H1 (cell line): ENCODE measurements around the gene CEP170. TPM values are rescaled to one million over a fixed set of nuclear protein-coding genes. Genes with fewer than 3 reads are reported as not detected.
"Not testable (repeated sequence)": the region's sequence is repeated elsewhere in the genome, so short reads cannot be mapped to it uniquely, and the experiment has no call there.

Source experiments
- CTCF ChIA-PET: fragments of 300-600 bp; sonication (Branson Sonifier 250); formaldehyde crosslinking; loops from one replicate; lab custom pipeline; 2021; ENCODE audit not compliant: partially characterized antibody; lab: Charles Lee
- POLR2A ChIA-PET: fragments of 300-600 bp; sonication (Branson Sonifier 250); formaldehyde crosslinking; loops from one replicate; lab custom pipeline; 2021; ENCODE audit warnings: inconsistent platforms; ENCODE audit not compliant: partially characterized antibody; lab: Charles Lee
- DNase-seq, 2 experiments: peaks; one replicate each; pipeline versions ENCODE4 v3.0.0 to v3.0.0-alpha.2; 2010 to 2022; ENCODE audit warnings: low spot score in 2 of 2, low read depth in 1 of 2, mixed read lengths in 1 of 2
- FAIRE-seq: peaks from 2 replicates; lab custom pipeline; 2011; peaks lifted over from hg19 to GRCh38; lab: Jason Lieb, UNC
- H2AFZ ChIP-seq: 2 replicates; pipeline ENCODE4 v1.8.1; 2012; ENCODE audit warnings: low read length, inconsistent platforms
- H2AK5ac ChIP-seq: 2 replicates; pipeline ENCODE4 v1.6.1; 2013; ENCODE audit warnings: low read depth, low read length
- H2BK120ac ChIP-seq: replicated peaks from 2 replicates; pipeline ENCODE3; 2013; ENCODE audit warnings: low read depth, low read length, inconsistent platforms
- H2BK12ac ChIP-seq: 2 replicates; pipeline ENCODE4 v1.6.1; 2013; ENCODE audit warnings: low read depth, low read length
- H2BK15ac ChIP-seq: 2 replicates; pipeline ENCODE4 v1.6.1; 2013; ENCODE audit warnings: low read length
- H2BK20ac ChIP-seq: 2 replicates; pipeline ENCODE4 v1.6.1; 2013; ENCODE audit warnings: low read length
- H2BK5ac ChIP-seq: 2 replicates; pipeline ENCODE4 v1.6.1; 2013; ENCODE audit warnings: low read depth, low read length
- H3K14ac ChIP-seq: 2 replicates; pipeline ENCODE4 v1.6.1; 2013; ENCODE audit warnings: inconsistent platforms; ENCODE audit not compliant: insufficient read length
- H3K18ac ChIP-seq: 2 replicates; pipeline ENCODE4 v1.6.1; 2013; ENCODE audit warnings: low read length; ENCODE audit errors: extremely low read depth
- H3K23ac ChIP-seq: 2 replicates; pipeline ENCODE4 v1.6.1; 2013; ENCODE audit warnings: inconsistent platforms; ENCODE audit not compliant: insufficient read length
- H3K23me2 ChIP-seq: 2 replicates; pipeline ENCODE4 v1.6.1; 2013; ENCODE audit warnings: low read depth, low read length
- H3K27ac ChIP-seq: 2 replicates; pipeline ENCODE4 v1.6.1; 2011; ENCODE audit warnings: low read depth, low read length, inconsistent platforms
- H3K27me3 ChIP-seq, 4 experiments: replicated peaks in 1 of 4; 1 replicate in 1 of 4; 2 replicates in 3 of 4; pipeline versions ENCODE4 v1.6.1 to v1.8.1; 2011 to 2013; ENCODE audit warnings: low read length in 3 of 4, mild to moderate bottlenecking in 3 of 4, inconsistent platforms in 2 of 4, mixed read lengths in 2 of 4, moderate library complexity in 1 of 4; ENCODE audit not compliant: control insufficient read depth in 3 of 4, insufficient read depth in 3 of 4; ENCODE audit errors: extremely low read depth in 1 of 4
- H3K36me3 ChIP-seq, 4 experiments: 2 replicates each; pipeline versions ENCODE4 v1.6.1 to v1.8.1; 2011 to 2013; ENCODE audit warnings: mild to moderate bottlenecking in 4 of 4, low read length in 3 of 4, moderate library complexity in 2 of 4, control low read depth in 1 of 4, inconsistent platforms in 1 of 4; ENCODE audit not compliant: insufficient read depth in 4 of 4, control insufficient read depth in 2 of 4
- H3K4ac ChIP-seq: replicated peaks from 2 replicates; pipeline ENCODE3; 2013; ENCODE audit warnings: low read length, low read depth, mixed read lengths, inconsistent platforms; ENCODE audit not compliant: insufficient read length
- H3K4me1 ChIP-seq, 4 experiments: replicated peaks in 1 of 4; 1 replicate in 1 of 4; 2 replicates in 3 of 4; pipeline versions ENCODE4 v1.6.1 to v1.8.1; 2011 to 2013; ENCODE audit warnings: low read length in 3 of 4, inconsistent platforms in 2 of 4, mixed read lengths in 1 of 4; ENCODE audit not compliant: insufficient read depth in 4 of 4, control insufficient read depth in 3 of 4
- H3K4me2 ChIP-seq, 2 experiments: 2 replicates each; pipeline versions ENCODE4 v1.6.1 to v1.8.1; 2011 to 2013; ENCODE audit warnings: low read depth in 2 of 2, low read length in 2 of 2, control low read depth in 1 of 2, inconsistent platforms in 1 of 2, mild to moderate bottlenecking in 1 of 2; ENCODE audit not compliant: insufficient read depth in 1 of 2
- H3K4me3 ChIP-seq, 4 experiments: fragments of 200-600, 300-600 bp in 1 of 4; sonication (generic), shearing (Covaris generic), sonication (Bioruptor Twin) in 1 of 4; 2 replicates each; pipeline versions ENCODE4 v1.5.1 to v1.8.1; 2011 to 2016; ENCODE audit warnings: low read length in 4 of 4, low read depth in 3 of 4, control low read depth in 2 of 4, inconsistent platforms in 2 of 4, mild to moderate bottlenecking in 2 of 4, mixed read lengths in 1 of 4, moderate library complexity in 1 of 4; ENCODE audit not compliant: insufficient read depth in 2 of 4; ENCODE audit errors: extremely low read depth in 1 of 4
- H3K56ac ChIP-seq: replicated peaks from 2 replicates; pipeline ENCODE3; 2013; ENCODE audit warnings: low read depth, mild to moderate bottlenecking, mixed read lengths, low read length, inconsistent platforms; ENCODE audit not compliant: insufficient read length
- H3K79me1 ChIP-seq: 2 replicates; pipeline ENCODE4 v1.6.1; 2013; ENCODE audit warnings: low read depth, low read length, control low read depth
- H3K79me2 ChIP-seq, 2 experiments: 2 replicates each; pipeline versions ENCODE4 v1.6.1 to v1.8.1; 2012 to 2013; ENCODE audit warnings: low read length in 2 of 2, mild to moderate bottlenecking in 2 of 2, inconsistent platforms in 1 of 2; ENCODE audit not compliant: insufficient read depth in 2 of 2, control insufficient read depth in 1 of 2
- H3K9ac ChIP-seq, 4 experiments: replicated peaks in 1 of 4; 1 replicate in 1 of 4; 2 replicates in 3 of 4; pipeline versions ENCODE4 v1.6.1 to v1.8.1; 2011 to 2013; ENCODE audit warnings: low read depth in 3 of 4, low read length in 3 of 4, control low read depth in 2 of 4, mild to moderate bottlenecking in 2 of 4, moderate library complexity in 2 of 4, inconsistent platforms in 1 of 4; ENCODE audit errors: extremely low read depth in 1 of 4
- H3K9me3 ChIP-seq, 2 experiments: 2 replicates each; pipeline versions ENCODE4 v1.6.1 to v1.8.1; 2012 to 2013; ENCODE audit warnings: mild to moderate bottlenecking in 2 of 2, moderate library complexity in 2 of 2, control low read depth in 1 of 2, inconsistent platforms in 1 of 2, low read depth in 1 of 2, low read length in 1 of 2, mixed read lengths in 1 of 2; ENCODE audit not compliant: insufficient read depth in 2 of 2
- H4K20me1 ChIP-seq, 2 experiments: replicated peaks in 1 of 2; 2 replicates each; pipeline versions ENCODE3 to v1.8.1; 2011 to 2013; ENCODE audit warnings: inconsistent platforms in 2 of 2, low read length in 2 of 2, mild to moderate bottlenecking in 1 of 2; ENCODE audit not compliant: insufficient read depth in 2 of 2, control insufficient read depth in 1 of 2
- H4K5ac ChIP-seq: 2 replicates; pipeline ENCODE4 v1.6.1; 2013; ENCODE audit warnings: low read length, low read depth, mixed read lengths, inconsistent platforms; ENCODE audit not compliant: insufficient read length
- H4K8ac ChIP-seq: 2 replicates; pipeline ENCODE4 v1.8.0; 2013; ENCODE audit warnings: mild to moderate bottlenecking, moderate library complexity, low read length, inconsistent platforms; ENCODE audit not compliant: insufficient read depth; ENCODE audit errors: extremely low read depth
- H4K91ac ChIP-seq: replicated peaks from 2 replicates; pipeline ENCODE3; 2013; ENCODE audit warnings: low read length, mixed read lengths, inconsistent platforms; ENCODE audit not compliant: insufficient read length
- WGBS, 2 experiments: shearing (Covaris generic) in 1 of 2; methylation state at CpG; one replicate each; pipeline versions ENCODE4 v1.1.6 to v1.1.7; 2013 to 2015; ENCODE audit warnings: low lambda C conversion rate in 2 of 2, mixed read lengths in 2 of 2, inconsistent platforms in 1 of 2, low coverage in 1 of 2, missing lambda C conversion rate in 1 of 2; ENCODE audit not compliant: insufficient replicate concordance in 2 of 2, insufficient coverage in 1 of 2, insufficient read length in 1 of 2; ENCODE audit errors: extremely low coverage in 1 of 2, missing lambda C conversion rate in 1 of 2; 5-methylcytosine and 5-hydroxymethylcytosine counted together
- polyA plus RNA-seq, 7 experiments: library from polyadenylated mRNA; depleted of rRNA in 3 of 7; stranded (reverse) in 5 of 7; unstranded in 2 of 7; fragments of >200 nt in 5 of 7; fragments of 200-250 nt in 2 of 7; gene quantifications; 1 replicate in 5 of 7; 2 replicates in 1 of 7; 4 replicates in 1 of 7; pipeline versions ENCODE4 v1.2.1 to v1.2.3, GENCODE V29; 2011 to 2013; ENCODE audit warnings: missing spikeins in 2 of 7, mixed read lengths in 2 of 7
- total RNA-seq: library from RNA; stranded (reverse); fragmentation: NEBNext Ultra II Directional; extraction: Animal tissue kit (Norgen Biotek cat#: 25700); gene quantifications from 2 replicates; pipeline ENCODE4 v1.2.1, GENCODE V29; 2021

The CEP170 gene
- total and polyA plus RNA-seq, 2 of the 8 experiments (the other 6 are each of a cell fraction or from before 2014, with no cell fraction given): 33.1 to 97.2 TPM

GRCh38 chr1:243193330-243193729 lies 61.8 kb downstream of the CEP170 start:
- 94% methylated on average over 1 of the region's 2 CpGs; no CpG with 5 or more reads in 1 of the 2 experiments for WGBS, 2 experiments
- H4K20me1 ChIP-seq, DNase-seq, H3K9me3 ChIP-seq, H3K27ac ChIP-seq, H2BK15ac ChIP-seq, H2BK5ac ChIP-seq, H2AK5ac ChIP-seq, H3K23me2 ChIP-seq, H2BK20ac ChIP-seq, H3K36me3 ChIP-seq, H3K9ac ChIP-seq, H2BK120ac ChIP-seq, H3K4me1 ChIP-seq, H4K8ac ChIP-seq, H2AFZ ChIP-seq, H3K4me2 ChIP-seq, H3K56ac ChIP-seq, H2BK12ac ChIP-seq, CTCF ChIA-PET, H4K5ac ChIP-seq, H3K79me1 ChIP-seq, H3K14ac ChIP-seq, H3K4me3 ChIP-seq, H3K27me3 ChIP-seq, H3K4ac ChIP-seq, H3K79me2 ChIP-seq, H3K18ac ChIP-seq, POLR2A ChIA-PET, H3K23ac ChIP-seq, H4K91ac ChIP-seq: not testable (repeated sequence)
- FAIRE-seq: peak; percentile 24

DNA sequence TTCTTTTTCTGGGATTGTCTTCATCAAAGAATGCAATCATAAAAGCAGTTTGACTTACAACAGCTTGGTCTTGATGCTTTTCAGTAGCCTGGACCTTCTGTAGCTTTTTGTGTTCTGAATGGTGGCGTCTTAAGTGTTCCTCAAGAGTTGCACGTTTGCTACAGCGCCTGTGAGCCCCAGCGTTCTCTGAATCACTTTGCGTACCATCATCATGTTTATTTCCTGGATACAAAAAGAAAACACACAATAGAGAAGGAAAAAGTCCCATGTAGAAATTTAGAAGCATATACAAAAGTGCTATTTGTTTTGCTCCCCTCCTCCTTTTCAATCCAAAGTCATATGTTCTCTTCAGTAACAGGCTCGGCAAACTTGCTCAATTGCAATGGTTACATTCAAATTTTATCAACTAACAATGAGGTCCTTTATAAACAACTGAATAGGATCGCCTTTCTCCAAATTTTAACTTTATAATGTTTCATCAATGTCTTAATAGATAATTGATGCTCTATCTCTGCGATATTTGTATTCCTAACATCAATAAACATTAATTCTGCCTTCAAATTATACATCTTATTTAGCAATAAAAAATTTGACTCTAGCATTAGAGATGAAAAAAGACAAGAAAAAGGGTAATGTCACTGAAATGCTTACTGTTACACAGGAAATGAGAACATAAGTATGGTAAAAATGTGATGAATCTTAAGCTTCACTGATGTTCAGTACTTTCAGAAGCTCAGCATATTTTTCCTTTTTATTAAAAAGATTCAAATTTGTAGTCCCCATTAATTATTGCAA lies 68.7 kb downstream of the CEP170 start:
- H3K56ac ChIP-seq, H3K9me3 ChIP-seq, CTCF ChIA-PET, H2BK5ac ChIP-seq, H3K27me3 ChIP-seq, H3K79me2 ChIP-seq, POLR2A ChIA-PET, H3K4me2 ChIP-seq, H3K23ac ChIP-seq, H3K14ac ChIP-seq, FAIRE-seq, H4K91ac ChIP-seq, H3K4me3 ChIP-seq, H3K9ac ChIP-seq, H3K79me1 ChIP-seq, H2BK15ac ChIP-seq, H4K20me1 ChIP-seq, H3K4me1 ChIP-seq, H4K8ac ChIP-seq, H2AFZ ChIP-seq, H2AK5ac ChIP-seq, H3K4ac ChIP-seq, H3K23me2 ChIP-seq, DNase-seq, H4K5ac ChIP-seq, H2BK120ac ChIP-seq, H2BK12ac ChIP-seq, H2BK20ac ChIP-seq, H3K27ac ChIP-seq, H3K18ac ChIP-seq: not testable (repeated sequence)
- WGBS, 2 experiments: 93% methylated on average over 8 of the region's 8 CpGs; no CpG with 5 or more reads in 1 of the 2 experiments
- H3K36me3 ChIP-seq: peaks cover 0 to 17% (median 0%) of the 10 kb centered on the region in 4 experiments; a peak in 2 of 8 replicates
